Stimulated activated CD8-positive, alpha-beta memory T cell treated with anti-CD3 and anti-CD28 coated beads, Interleukin-15, amount 100 ng/mL, for 24 hours (primary cell): ENCODE measurements around the gene RMI2.
"Not testable (repeated sequence)": the region's sequence is repeated elsewhere in the genome, so short reads cannot be mapped to it uniquely, and the experiment has no call there.

Experiments used
- DNase-seq: peaks from one replicate; pipeline ENCODE4 v3.0.0-alpha.2; 2020; ENCODE audit warnings: low read depth

Gene RMI2

GRCh38 chr16:11356573-11357331 lies 11.5 kb downstream of the RMI2 start:
- DNase-seq = no peak

GRCh38 chr16:11358531-11358930 lies 13.3 kb downstream of the RMI2 start:
- DNase-seq = no peak

DNA sequence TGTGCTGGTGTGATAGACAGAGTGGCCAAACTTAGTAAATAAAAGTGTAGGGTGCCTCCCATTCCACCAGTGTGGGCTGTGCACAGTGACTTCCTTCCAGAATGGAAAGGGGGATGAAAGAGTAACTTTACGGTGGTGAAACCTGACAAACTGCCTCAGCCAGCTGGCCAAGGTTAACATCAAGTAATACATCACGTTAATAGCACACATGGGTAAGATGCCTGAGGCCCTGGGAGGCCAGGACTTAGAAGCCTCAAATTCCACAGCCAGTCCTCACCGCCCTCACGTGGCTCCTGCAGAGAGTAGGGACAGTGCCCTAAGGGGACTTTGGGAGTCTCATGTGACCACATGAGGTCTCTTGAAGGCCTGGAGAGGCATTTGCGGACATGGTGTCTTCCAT lies 14.1 kb downstream of the RMI2 start:
- no peak for DNase-seq

DNA sequence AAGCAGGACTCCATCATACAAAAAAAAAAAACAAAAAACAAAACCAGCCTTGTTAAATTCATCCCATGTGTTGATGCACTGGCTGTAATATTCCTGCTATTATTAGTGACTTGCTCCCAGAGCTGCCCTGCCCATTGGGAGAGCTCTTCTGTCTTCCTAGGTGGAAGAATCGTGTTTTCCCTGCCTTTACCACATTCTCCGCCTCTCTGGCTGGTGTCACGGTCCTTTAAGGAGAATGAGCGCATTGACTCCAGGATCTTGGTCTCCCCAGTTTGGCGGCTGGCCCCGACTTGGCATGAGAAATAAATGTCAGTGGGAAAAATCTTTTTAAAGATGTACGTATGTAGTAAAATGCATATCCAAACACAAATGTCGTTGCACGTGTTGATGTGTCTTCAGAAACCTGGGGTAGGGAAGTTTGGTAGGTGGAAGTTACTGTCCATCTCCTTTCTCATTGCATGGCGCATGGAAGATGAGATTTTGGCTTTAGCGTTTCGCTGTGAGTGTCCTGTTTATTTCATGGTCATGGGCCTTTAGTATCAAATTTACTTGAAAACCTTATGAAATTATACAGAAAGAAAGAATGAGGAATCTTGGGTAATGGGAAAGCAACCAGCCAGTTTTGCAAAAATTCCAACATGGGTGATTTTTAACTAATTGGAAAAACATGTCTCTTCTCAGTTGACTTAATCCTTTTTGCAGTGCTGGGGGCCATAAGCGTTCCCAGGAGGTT lies 15.5 kb downstream of the RMI2 start:
- DNase-seq = no peak

GRCh38 chr16:11361701-11362451 lies 16.6 kb downstream of the RMI2 start:
- DNase-seq = no peak

DNA sequence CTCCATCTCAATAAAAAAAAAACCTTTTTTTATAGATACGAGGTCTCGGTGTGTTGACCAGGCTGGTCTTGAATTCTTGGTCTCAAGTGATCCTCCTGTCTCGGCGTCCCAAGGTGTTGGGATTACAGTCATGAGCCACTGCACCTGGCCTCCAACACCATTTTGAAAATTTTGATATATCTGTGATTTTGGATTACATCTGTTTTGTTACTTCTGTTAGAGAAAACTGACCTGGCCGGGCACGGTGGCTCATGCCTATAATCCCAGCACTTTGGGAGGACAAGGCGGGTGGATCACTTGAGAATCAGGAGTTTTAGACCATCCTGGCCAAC lies 18.6 kb downstream of the RMI2 start:
- no peak for DNase-seq

DNA sequence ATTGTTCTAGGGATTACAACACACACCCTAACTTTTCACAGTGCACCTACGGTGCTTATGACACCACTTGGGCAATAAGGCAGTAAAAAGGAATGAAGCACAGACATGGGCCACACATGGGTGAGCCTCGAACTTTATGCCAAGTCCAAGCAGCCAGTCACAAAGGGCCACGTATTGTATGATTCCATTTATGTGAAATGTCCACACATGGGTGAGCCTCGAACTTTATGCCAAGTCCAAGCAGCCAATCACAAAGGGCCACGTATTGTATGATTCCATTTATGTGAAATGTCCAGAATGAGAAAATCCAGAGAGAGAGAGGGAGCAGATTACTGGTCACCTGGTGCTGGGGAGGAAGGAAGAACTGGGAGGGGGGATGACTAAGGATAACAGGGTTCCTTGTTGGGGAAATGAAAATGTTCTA lies 22.2 kb downstream of the RMI2 start:
- no peak for DNase-seq

DNA sequence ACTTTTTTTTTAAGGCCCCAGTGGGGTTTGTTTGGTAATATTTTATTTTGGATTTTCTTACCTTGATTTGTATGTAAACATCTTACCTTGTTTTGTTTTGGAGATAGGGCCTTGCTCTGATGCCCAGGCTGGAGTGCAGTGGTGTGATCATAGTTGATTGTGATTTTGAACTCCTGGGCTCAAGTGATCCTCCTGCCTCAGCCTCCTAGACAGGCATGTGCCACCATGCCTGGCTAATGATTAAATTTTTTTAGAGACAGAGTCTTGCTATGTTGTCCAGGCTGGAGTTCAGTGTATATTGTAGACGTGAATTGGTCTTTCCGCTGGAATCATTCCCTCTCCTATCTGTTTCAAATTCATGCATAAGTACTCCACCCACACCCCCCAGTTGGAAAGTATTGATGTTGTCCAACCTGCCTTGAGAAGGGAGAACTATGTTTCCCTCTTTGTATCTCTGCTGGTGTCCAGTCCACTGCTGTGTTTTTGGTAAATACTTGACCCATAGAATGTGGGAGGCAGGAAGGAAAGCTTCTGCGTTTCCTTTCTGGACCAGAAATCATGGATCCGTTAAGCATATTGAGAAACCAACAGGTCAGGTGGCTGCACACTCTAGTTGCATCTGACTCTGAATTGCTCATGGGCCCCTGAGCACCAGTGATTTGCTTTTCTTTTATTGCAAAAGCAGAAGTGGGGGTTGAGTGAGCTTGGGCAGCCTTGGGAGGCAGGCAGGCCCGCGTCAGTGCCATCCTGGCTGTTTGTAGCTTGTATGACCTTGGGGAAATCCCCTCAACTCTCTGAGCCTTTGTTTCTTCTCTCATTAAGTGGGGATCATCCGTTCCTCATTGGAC lies 25.0 kb downstream of the RMI2 start:
- no peak for DNase-seq

- DNase-seq = not testable (repeated sequence)
Measured at GRCh38 chr16:11370932-11371279, 25.6 kb downstream of the RMI2 start.

- no peak for DNase-seq
Measured at GRCh38 chr16:11372073-11372828, 27.0 kb downstream of the RMI2 start.

DNA sequence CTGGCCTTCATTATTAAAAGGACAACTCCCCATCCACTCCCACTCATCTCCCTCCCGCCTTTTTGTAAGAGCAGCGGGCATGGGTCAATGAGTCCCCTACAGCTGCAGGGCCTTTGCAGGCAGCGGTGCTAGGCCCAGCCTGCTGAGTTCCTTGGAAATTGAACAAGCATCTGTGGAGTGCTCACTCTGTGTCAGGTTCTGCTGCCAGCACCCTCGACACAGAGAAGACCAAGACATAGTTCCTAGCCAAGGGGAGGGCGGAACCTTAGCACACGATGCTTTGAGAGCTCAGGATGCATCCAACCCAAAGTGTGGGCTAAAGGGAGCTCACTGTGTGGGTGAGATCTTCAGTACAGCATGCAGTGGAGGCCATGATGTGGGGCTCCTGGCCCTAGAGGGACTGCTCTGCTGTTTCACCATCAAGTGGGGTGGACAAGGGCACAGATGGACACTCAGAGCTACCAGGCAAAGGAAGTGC lies 27.6 kb downstream of the RMI2 start:
- no peak for DNase-seq

DNA sequence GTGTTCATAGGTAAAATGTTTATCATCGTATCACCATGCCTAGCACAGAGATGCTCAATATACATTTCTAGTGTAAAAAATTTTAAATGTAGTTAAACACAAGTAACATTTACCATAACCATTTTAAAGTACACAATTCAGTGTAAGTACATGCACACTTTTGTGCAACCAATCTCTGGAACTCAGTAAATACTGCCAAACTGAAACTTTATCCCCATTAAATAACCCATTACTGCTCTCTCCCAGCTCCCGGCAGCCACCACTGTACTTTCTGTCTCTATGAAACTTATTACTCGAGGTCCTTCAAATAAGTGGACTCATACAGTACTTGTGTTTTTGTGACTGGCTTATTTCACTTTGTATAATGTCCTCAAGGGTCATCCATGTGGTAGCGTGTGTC lies 29.0 kb downstream of the RMI2 start:
- DNase-seq = no peak

GRCh38 chr16:11377154-11377553 lies 31.9 kb downstream of the RMI2 start:
- no peak for DNase-seq

DNA sequence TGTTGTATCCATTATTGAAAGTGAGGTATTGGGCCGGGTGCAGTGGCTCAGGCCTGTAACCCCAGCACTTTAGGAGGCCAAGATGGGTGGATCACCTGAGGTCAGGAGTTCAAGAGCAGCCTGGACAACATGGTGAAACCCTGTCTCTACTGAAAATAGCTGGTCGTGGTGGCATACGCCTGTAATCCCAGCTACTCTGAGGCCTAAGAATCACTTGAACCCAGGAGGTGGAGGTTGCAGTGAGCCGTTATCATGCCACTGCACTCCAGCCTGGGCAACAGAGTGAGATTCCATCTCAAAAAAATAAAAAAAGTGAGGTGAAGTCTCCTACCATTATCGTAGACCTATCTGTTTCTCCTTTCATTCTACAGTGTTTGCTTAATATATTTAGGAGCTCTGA lies 33.7 kb downstream of the RMI2 start:
- not testable (repeated sequence) for DNase-seq

- no peak for DNase-seq
Measured at GRCh38 chr16:11379420-11379819, 34.2 kb downstream of the RMI2 start.

GRCh38 chr16:11380836-11381235 lies 35.6 kb downstream of the RMI2 start:
- no peak for DNase-seq

- no peak for DNase-seq
Measured at GRCh38 chr16:11383481-11384183, 38.4 kb downstream of the RMI2 start.

GRCh38 chr16:11384184-11384955 lies 39.1 kb downstream of the RMI2 start:
- no peak for DNase-seq

- DNase-seq = no peak
Measured at GRCh38 chr16:11384956-11385586, 39.8 kb downstream of the RMI2 start.
